GM18909 (cell line): Measurements from ENCODE around the gene MUL1.
"Not testable (repeated sequence)": the region's sequence is repeated elsewhere in the genome, so short reads cannot be mapped to it uniquely, and the experiment has no call there.

Experiments used
- ATAC-seq: cut with Tn5 transposase; IDR thresholded peaks from one replicate; pipeline ENCODE4 v1.9.1; 2021; ENCODE audit warnings: mild to moderate bottlenecking; ENCODE audit not compliant: unreplicated experiment, poor library complexity

MUL1 gene

DNA sequence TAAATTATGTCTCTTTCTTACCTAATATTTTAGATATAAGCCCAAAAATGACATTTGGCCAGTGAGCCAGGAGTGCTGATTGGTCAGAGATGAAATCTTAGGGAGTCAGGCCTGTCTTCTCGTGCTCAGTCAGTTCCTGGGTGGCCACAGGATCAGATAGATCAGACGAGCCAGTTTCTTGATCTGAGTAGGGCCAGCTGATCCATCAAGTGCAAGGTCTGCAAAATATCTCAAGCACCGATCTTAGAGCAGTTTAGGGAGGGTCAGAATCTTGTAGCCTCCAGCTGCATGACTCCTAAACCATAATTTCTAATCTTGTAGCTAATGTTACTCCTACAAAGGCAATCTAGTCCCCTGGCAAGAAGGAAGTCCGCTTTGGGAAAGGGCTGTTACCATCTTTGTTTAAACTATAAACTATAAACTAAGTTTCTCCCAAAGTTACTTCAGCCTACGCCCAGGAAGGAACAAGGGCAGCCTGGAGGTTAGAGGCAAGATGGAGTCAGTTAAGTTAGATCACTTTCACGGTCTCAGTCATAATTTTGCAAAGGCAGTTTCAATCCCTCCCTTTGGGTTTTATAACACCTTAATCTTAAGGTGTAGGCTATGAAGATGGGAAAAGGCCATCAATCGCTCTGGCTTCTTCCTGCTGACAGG is 11.8 kb upstream of the MUL1 start:
- ATAC-seq = not testable (repeated sequence)

DNA sequence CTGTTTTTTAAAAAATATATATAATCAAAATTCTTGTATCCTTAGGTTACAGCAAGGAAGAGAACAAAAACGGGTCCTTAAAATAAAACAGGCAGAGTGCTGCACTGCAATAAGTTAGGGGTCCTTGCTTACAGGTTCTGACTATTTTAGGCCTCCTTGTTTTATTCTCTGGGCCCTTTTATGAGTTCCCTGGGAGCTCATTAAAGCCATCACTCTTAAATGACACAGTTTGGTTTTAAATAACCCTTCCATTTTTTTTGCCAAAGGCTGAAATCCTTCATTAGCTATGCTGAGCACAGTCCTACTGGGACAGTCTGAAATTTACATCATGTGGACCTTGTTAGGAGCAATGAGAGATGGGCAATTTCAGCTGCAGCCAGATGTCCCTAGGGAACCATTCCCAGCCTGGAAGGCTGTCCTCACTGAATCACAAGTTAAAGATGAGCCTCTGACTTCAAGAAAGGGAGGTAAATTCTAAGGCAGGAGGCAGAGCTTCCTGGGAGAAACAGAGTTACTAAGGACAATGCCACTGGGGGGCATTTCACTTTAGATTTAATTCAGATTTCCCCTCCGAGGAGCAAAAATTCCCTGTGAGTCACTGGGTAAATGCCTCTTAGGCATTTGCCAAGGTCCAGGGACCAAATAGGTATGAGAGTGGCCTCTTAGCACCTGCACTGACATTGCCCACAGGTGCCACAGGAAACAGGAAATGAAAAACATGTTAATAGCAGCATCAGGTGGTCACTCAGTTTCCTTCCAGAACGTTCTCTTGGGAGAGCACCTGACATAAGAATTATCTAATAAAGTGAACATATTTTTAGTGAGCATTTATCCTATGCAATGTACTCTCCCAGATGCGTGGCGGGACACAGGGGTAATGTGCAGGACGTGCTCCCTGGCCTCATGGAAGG is 3.8 kb upstream of the MUL1 start:
- ATAC-seq = no peak

DNA sequence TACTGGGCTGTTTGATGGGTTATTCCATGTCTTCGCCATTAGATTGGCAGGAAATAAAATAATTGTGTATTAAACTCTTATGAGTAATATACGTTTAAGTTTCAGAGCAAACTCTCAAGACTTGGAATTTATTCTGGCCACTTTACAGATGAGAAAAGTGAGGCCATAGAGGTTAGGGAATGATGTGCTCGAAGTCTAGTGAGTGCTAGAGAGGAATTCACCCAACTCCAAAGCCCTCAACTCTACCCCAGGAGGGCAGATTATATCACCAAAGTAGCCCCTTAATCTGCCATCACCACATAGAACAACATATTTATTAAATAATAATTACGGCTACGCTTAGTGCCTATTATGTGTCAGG is 440 bp upstream of the MUL1 start:
- no peak for ATAC-seq

DNA sequence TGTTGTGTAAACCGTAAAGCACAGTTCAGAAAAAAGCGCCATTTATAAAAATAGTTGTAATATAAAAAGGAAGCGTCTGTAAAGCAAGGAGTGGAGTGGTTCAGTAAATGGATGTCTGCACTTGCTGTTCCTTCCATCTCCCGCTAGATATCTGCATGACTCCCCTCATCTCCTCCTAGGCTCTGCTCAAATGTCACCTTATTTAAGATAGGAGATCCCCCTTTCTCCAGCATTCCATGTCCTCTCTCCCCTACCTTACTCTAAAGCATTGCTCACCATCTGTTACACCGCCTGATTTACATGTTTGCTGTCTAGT is 745 bp downstream of the MUL1 start:
- no peak for ATAC-seq

DNA sequence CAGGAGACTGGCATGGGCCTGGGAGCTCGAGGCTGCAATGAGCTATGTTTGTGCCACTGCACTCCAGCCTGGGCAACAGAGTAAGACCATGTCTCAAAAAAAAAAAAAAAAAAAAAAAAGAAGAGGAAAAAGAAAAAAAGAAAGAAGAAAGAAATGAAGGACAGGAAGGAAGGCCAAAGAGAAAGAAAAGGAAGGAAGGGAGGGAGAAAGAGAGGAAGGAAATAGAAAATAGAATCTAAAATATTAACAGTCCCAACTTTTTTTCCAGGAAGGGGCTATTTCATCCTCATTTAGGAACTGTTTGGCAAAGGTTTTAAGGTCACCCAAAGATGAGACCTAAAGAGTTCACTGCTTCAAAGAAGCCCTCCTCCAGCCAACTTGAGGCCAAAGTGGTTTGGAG is 2.5 kb downstream of the MUL1 start:
- ATAC-seq = no peak

DNA sequence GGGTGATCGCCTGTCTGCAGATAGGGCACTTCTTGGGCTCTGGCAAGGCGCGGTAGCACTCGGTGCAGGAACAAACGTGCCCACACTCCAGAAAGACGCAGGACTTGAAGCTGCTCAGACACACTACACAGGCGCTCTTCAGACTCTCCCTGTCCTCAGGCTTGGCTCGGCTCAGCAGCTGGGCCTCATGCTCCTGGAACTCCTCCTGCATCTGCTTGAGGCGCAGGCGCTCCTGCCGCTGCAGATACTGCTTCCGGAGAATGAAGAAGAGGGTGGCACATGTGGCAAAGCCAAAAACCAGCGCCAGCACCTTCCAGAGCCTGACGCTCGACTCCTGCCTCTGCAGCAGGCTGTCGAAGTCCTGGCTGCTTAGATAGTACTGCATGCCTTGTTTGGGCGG is 7.2 kb downstream of the MUL1 start:
- no peak for ATAC-seq

DNA sequence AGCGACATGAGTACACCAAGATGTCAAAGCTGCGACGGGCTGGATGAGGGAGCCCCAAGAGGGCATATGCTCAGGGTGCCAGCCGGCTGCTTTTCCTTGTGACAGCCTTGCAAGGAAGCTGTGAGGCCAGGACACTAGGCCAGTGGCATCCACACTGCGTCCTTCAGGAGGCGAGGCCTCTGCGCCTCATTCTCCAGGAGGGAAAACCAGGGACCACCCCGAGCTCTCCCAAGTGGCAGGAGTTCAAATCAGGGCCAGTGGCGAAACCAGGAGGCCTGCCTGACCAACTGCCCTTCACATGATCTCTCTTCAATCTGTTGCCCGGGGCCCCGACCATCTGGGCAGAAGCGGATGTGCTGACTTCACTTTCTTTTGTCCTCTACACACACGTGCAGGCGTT is 8.2 kb downstream of the MUL1 start:
- no peak for ATAC-seq

DNA sequence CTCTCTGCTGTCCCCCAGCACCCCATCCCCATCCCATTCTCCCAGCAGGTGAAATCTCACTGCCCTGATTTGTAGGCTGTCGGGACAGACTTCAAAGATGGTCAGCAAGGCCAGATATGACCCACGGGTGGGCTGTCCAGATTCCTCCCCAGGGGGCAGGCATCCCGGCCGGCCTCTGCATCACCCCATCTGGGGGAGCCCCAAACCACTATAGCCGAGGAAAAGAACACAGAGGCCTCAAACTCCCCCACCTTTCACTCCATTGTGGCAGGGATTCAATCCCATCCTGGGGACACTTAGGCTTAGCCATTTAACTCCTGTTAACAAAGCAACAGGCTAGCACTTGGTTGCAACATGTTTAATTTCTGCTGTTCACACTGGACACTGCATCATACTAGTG is 8.8 kb downstream of the MUL1 start:
- ATAC-seq = no peak

DNA sequence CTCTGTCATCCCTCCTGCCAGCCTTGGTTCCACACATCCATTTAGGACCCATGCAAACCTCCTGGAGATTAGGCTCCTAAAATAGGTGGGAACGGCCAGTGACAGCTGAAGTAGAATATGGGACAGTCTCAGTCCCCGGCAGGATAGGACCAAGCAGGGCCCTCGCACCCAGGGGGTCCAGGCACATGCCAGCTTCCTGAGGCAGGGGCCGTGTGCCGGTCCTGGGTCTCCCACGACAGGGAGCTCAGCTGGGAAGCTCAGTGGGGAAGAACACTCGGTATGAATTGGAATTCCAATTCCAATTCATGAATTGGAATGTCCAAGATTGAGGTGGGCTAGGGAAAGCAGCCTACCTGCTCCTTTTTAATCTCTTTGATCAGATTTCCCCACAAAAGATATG is 9.8 kb downstream of the MUL1 start:
- ATAC-seq = no peak

DNA sequence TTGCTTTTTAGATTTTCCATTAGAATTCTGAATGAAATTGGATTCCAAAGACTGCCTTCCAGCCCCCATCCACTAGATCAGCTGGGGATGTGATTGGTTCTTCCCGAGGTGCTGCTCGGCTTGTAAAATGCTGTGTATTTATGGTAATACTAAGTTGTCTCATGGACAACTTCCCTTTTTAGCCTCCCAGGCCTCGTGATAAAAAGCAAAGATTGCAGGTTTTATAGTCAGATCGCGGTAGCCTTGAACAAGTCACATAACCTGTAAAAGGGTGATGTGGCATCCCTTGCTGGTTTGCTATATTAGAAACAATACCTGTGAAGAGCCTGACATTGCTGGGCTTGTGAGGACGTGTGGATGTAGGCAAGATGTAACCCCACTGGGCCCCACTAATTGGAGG is 10.4 kb downstream of the MUL1 start:
- no peak for ATAC-seq

DNA sequence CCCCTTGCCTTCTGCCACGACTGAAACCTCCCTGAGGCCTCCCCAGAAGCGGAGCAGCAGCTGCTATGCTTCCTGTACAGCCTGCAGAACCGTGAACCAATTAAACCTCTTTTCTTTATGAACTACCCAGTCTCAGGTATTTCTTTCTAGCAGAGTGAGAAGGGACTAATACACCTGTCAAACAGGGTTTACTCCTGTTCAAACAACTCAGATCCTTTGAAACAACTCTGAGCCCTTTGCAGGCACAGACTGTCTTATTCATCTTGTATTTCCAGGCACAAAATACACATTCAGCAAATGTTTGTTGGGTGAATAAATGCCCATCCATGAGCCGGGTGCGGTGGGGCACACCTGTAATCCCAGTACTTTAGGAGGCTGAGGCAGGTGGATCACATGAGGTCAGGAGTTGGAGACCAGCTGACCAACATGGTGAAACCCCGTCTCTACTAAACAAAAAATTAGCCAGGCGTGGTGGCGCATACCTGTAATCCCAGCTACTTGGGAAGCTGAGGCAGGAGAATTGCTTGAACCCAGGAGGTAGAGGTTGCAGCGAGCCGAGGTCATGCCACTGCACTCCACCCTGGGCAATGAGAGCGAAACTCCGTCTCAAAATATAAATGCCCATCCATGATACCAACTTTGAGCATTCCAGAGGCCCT is 11.1 kb downstream of the MUL1 start:
- ATAC-seq = not testable (repeated sequence)

DNA sequence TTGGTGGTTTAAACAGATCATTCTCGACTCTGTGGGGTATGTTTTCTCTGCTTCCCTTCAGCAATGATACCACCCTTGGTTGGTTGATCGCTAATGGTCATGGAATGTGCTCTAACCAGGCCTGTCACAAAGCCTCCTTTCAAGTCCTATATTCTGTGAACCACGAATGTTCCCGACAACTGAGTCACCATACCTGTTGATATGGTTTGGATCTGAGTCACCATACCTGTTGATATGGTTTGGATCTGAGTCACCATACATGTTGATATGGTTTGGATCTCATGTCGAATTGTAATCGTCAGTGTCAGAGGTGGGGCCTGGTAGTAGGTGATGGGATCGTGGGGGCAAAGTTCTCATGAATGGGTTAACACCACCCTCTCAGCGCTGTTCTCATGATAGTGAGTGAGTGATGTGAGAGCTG is 11.7 kb downstream of the MUL1 start:
- ATAC-seq = no peak

DNA sequence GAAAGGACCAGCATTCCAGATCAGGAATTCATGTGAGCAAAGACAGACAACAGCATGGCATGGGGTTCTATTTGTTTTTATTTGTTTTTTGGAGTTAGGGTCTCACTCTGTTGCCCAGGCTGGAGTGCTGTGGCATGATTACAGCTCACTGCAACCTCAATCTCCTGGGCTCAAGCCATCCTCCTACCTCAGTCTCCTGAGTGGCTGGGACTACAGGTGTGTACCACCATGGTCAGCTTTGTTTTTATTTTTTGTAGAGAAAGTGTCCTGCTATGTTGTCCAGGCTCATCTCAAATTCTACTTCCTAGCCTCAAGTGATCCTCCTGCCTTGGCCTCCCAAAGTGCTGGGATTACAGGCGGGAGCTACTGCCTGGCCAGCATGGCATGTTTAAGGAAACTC is 12.3 kb downstream of the MUL1 start:
- no peak for ATAC-seq

DNA sequence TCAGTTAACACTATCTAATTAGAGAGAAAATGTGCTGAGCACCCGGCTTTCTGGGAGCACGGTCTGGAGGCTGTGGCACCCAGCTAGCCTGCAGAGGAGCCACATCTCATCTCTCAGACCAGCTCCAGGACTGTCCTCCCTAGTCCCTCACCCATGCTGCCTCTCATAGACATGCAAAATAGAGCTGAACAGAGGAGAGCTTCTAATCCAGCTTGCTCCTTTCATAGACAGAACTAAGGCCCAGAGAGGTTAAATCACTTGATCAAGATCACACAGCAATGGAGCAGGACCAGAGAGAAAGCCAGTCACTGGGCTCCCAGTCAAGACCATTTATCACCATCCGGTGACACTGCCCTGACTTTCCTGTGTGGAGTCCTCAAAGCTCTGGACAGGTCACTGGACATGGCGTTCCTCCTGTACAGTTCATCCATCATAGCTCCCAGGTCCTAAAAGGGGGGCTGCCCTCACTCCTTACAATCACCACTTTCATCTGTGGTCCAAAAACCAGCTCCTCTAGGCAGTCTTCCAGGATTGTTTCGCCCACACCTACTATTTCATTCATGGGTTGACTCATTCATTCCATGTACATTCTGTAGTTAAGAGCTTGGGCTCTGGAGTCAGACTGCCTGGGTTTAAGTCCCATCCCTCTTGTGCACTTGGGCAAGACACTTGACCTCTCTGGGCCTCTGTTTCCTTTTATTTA is 13.2 kb downstream of the MUL1 start:
- no peak for ATAC-seq

DNA sequence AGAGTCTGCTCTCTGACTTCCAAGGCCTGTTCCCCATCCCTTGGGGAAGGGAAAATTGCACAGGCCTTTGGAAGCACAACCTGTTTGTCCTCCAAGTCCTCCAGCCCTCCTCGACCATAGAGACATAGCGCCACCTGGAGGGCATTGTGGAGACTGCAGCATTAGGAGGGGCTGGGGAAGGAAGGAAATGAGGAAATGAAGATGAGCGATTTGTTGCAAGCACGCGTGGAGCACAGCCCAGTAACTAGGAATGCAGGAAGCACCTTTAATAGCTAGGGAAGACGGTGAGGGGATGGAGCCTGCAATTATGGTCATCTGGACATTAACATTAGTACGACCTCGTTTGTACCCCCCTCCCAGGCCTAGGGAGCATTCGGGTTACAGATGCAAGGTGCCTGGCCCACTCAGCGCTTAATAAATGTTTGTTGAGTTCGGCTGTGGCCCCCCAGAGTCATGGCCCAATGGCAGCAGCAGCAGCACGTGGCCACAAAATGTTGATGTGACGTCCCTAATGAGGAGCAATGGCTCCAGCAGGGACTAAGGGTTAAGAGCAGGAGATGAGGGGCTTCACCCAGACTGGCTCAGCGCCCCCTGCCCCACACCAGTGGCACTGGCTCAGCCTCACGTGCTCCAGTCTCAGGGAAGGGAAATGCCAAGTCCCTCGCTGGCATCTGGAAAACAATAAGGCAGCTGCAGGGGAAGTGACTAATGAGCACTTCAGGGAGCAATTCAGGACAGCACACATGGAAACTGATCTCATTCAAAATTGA is 13.9 kb downstream of the MUL1 start:
- ATAC-seq = peak; percentile 47

DNA sequence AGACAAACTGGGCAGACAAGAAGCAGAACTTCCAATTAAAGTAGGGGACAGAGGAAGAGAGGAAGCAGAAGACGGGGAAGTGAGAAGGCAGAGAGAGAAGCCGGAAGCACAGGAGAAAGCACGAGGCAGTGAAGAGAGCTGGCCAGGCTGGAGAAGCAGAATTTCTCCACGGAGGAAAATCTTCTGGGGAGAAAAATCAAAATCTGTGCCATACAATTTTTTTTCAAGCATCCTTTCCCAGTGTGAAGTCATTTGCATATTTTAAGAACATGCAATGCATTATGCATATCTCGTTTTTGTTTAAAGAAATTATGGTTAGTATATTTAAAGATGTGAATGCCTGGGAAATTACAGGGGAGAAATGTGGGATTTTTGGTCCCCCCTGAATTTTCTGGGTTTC is 14.6 kb downstream of the MUL1 start:
- ATAC-seq = no peak

DNA sequence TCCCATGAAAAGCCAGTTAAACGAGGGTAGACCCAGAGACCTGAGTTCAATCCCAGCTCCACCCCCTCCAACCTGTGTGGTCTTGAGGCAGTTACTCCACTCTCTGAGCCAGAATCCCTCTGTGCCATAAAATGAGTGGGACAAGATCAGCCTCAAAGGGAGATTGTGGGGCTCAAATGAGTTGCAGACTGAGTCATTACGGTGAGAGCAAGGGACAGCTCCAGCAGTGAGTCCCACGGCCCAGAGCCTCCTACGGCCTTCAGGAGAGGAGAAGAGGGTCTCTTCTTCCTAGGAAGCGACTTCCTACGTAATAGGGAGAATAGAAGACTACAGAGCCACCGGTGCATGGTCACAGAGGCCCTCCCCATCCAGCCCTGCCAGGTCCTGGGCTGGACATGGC is 15.2 kb downstream of the MUL1 start:
- ATAC-seq = no peak

DNA sequence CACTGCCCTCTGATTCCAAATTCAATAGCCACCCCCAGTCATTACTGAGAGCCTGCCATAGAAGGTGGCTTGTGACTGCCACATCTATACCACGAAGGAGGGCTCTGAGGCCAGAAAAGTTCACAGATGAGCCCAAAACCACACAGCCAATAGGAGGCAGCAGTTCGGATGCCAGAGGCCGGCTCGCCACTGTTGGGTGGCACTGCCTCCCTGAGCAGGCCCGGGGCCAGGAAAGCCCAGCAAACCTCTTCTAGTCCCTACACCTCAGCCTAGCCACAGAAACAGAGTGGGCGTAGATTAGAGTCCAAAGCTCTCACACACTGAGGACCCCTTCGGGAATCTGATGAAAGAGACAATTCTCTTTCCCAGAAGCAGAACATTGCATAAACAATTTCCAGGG is 16.1 kb downstream of the MUL1 start:
- ATAC-seq = no peak

DNA sequence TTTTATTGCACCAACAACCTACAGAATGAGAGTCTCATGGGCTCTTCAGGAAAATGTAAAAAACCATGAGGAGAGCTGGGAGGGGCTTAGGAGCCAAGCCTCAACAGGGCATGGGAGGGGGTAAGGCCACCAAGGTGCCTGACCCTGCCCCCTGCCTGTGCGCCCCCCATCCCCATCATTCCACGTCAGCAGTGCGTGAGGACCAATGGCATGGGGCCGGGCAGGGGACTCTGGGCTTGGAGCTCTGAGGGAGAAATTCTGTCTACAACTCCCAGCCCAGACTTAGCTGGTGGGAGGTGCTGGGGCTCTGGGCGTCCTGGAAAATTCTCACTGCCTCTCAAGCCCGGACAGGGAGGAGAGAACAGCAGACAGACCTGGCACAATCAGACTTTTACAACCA is 16.8 kb downstream of the MUL1 start:
- no peak for ATAC-seq

DNA sequence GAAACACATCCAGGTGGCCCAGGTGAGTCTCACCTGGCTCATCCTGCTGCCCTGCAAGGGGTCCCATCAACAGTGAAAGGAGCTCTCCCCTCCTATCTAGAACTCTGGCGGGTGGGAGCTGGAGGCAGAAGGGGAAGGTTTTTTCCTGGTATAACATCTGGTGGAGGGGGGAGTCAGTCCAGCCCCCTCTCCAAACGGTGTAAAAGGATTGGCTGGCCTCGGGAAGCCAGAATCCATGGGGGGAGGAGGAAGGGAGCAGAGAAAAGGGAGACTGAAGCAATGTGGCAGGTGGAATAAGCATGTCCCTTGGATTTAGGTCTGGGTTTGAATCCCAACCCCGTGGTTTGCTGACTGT is 20.7 kb downstream of the MUL1 start:
- no peak for ATAC-seq
